HL-60 (cell line): ENCODE data around the gene CTNNBIP1.

Experiments used
- GABPA ChIP-seq: IDR thresholded peaks from 2 replicates; pipeline ENCODE4 v1.6.1; 2012; ENCODE audit warnings: low read depth
- POLR2AphosphoS5 ChIP-seq: IDR thresholded peaks from 2 replicates; pipeline ENCODE4 v1.6.1; 2012; ENCODE audit warnings: low read depth
- SPI1 ChIP-seq: IDR thresholded peaks from 2 replicates; pipeline ENCODE4 v1.6.1; 2012; ENCODE audit warnings: low read depth, mild to moderate bottlenecking, borderline replicate concordance
- TF ChIP-seq, protein P1 (sequence below): IDR thresholded peaks from one replicate; pipeline ENCODE4 v1.5.1; 2011; ENCODE audit warnings: low read length, control low read depth, inconsistent platforms; ENCODE audit not compliant: insufficient read depth
- TF ChIP-seq, protein P2 (sequence below): IDR thresholded peaks from 2 replicates; pipeline ENCODE4 v1.6.1; 2012; ENCODE audit warnings: low read depth; ENCODE audit not compliant: insufficient replicate concordance

DNA sequence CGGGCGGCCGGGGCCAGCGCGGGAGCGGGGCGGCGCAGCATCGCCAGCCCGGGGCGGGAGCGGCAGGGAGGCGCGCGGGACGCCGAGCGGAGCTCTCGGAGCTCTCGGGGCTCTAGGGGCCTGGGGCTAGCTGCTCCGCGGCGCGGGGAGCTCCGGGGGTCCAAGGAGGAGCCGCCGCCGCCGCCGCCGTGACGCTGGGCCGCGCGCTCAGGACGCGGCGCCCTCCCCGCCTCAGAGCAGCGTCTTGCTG, 86.5 kb downstream of the CTNNBIP1 start:
- TF ChIP-seq, protein P1, sequence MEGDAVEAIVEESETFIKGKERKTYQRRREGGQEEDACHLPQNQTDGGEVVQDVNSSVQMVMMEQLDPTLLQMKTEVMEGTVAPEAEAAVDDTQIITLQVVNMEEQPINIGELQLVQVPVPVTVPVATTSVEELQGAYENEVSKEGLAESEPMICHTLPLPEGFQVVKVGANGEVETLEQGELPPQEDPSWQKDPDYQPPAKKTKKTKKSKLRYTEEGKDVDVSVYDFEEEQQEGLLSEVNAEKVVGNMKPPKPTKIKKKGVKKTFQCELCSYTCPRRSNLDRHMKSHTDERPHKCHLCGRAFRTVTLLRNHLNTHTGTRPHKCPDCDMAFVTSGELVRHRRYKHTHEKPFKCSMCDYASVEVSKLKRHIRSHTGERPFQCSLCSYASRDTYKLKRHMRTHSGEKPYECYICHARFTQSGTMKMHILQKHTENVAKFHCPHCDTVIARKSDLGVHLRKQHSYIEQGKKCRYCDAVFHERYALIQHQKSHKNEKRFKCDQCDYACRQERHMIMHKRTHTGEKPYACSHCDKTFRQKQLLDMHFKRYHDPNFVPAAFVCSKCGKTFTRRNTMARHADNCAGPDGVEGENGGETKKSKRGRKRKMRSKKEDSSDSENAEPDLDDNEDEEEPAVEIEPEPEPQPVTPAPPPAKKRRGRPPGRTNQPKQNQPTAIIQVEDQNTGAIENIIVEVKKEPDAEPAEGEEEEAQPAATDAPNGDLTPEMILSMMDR: no peak
- TF ChIP-seq POLR2AphosphoS5: peak; percentile 50; the same call in 1 of the 2 replicates
- TF ChIP-seq, protein P2, sequence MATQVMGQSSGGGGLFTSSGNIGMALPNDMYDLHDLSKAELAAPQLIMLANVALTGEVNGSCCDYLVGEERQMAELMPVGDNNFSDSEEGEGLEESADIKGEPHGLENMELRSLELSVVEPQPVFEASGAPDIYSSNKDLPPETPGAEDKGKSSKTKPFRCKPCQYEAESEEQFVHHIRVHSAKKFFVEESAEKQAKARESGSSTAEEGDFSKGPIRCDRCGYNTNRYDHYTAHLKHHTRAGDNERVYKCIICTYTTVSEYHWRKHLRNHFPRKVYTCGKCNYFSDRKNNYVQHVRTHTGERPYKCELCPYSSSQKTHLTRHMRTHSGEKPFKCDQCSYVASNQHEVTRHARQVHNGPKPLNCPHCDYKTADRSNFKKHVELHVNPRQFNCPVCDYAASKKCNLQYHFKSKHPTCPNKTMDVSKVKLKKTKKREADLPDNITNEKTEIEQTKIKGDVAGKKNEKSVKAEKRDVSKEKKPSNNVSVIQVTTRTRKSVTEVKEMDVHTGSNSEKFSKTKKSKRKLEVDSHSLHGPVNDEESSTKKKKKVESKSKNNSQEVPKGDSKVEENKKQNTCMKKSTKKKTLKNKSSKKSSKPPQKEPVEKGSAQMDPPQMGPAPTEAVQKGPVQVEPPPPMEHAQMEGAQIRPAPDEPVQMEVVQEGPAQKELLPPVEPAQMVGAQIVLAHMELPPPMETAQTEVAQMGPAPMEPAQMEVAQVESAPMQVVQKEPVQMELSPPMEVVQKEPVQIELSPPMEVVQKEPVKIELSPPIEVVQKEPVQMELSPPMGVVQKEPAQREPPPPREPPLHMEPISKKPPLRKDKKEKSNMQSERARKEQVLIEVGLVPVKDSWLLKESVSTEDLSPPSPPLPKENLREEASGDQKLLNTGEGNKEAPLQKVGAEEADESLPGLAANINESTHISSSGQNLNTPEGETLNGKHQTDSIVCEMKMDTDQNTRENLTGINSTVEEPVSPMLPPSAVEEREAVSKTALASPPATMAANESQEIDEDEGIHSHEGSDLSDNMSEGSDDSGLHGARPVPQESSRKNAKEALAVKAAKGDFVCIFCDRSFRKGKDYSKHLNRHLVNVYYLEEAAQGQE: no peak
- no peak for TF ChIP-seq GABPA
- TF ChIP-seq SPI1: no peak
